Smooth muscle cell (in vitro differentiated cells): ENCODE data around the gene CDC16. TPM values are rescaled to one million over a fixed set of nuclear protein-coding genes. Genes with fewer than 3 reads are reported as not detected.

Experiments used
- DNase-seq: peaks from one replicate; lab custom pipeline; 2025; ENCODE audit not compliant: unreplicated experiment; lab: John Stamatoyannopoulos, UW
- H2AFZ ChIP-seq: fragments of 200-600 bp; sonication (generic); 2 replicates; pipeline ENCODE4 v1.6.0; 2016; ENCODE audit warnings: antibody characterized with exemption, low read depth, mild to moderate bottlenecking
- H3F3A ChIP-seq: fragments of 200-600 bp; sonication (generic); 2 replicates; pipeline ENCODE4 v1.6.0; 2017; ENCODE audit warnings: antibody characterized with exemption, low read depth
- H3K27ac ChIP-seq: fragments of 200-600 bp; sonication (generic); 2 replicates; pipeline ENCODE4 v1.5.1; 2016; ENCODE audit warnings: low read depth, mild to moderate bottlenecking
- H3K27me3 ChIP-seq: fragments of 200-600 bp; sonication (generic); 2 replicates; pipeline ENCODE4 v1.6.1; 2016; ENCODE audit warnings: low read depth, mild to moderate bottlenecking
- H3K36me3 ChIP-seq: fragments of 200-600 bp; sonication (generic); 2 replicates; pipeline ENCODE4 v1.5.1; 2016; ENCODE audit warnings: low read depth
- H3K4me1 ChIP-seq: fragments of 200-600 bp; sonication (generic); 2 replicates; pipeline ENCODE4 v1.5.1; 2016; ENCODE audit warnings: low read depth
- H3K4me2 ChIP-seq: fragments of 200-600 bp; sonication (generic); 2 replicates; pipeline ENCODE4 v1.6.0; 2016; ENCODE audit warnings: mild to moderate bottlenecking
- H3K4me3 ChIP-seq: fragments of 200-600 bp; sonication (generic); 2 replicates; pipeline ENCODE4 v1.5.1; 2016; ENCODE audit warnings: mild to moderate bottlenecking
- H3K79me2 ChIP-seq: fragments of 200-600 bp; sonication (generic); 2 replicates; pipeline ENCODE4 v1.6.0; 2016; ENCODE audit warnings: low read depth, mild to moderate bottlenecking
- H3K9ac ChIP-seq: fragments of 200-600 bp; sonication (generic); 2 replicates; pipeline ENCODE4 v1.6.0; 2016; ENCODE audit warnings: low read depth
- H3K9me3 ChIP-seq: fragments of 200-600 bp; sonication (generic); replicated peaks from 2 replicates; pipeline ENCODE4 v1.5.1; 2016; ENCODE audit warnings: low read depth
- H4K20me1 ChIP-seq: fragments of 200-600 bp; sonication (generic); 2 replicates; pipeline ENCODE4 v1.6.0; 2016; ENCODE audit warnings: low read depth
- CTCF ChIP-seq: fragments of 200-600 bp; sonication (generic); IDR thresholded peaks from 2 replicates; pipeline ENCODE4 v1.5.1; 2017; ENCODE audit warnings: borderline replicate concordance, mild to moderate bottlenecking, antibody characterized with exemption; ENCODE audit not compliant: insufficient read depth, poor library complexity, severe bottlenecking
- WGBS: methylation state at CpG from one replicate; pipeline ENCODE4 v1.1.7; 2016; ENCODE audit warnings: low lambda C conversion rate; 5-methylcytosine and 5-hydroxymethylcytosine counted together
- polyA plus RNA-seq: library from polyadenylated mRNA; unstranded; fragments of >200 nt; fragmentation: Nextera tagmentation; extraction: Ambion mirVana; gene quantifications from 2 replicates; pipeline ENCODE4 v1.2.1, GENCODE V29; 2016
- total RNA-seq: library from RNA; depleted of rRNA; stranded (reverse); fragments of >200 nt; gene quantifications from 2 replicates; pipeline ENCODE4 v1.2.3, GENCODE V29; 2014

CDC16 gene
- total and polyA plus RNA-seq, 2 experiments from 2014 or later = 31.5 to 43.8 TPM

- H3K36me3 ChIP-seq = no peaks in the 10 kb centered on the region
- H3K9me3 ChIP-seq = no peaks in the 10 kb centered on the region
- H3K79me2 ChIP-seq = no peaks in the 10 kb centered on the region
- no peaks in the 10 kb centered on the region for H4K20me1 ChIP-seq
- peaks cover 11% of the 10 kb centered on the region for H3K4me1 ChIP-seq
- no peak overlapping the region for H3K4me3 ChIP-seq
- no peak overlapping the region for H3K4me2 ChIP-seq
- no peak for DNase-seq
- H3K27ac ChIP-seq = no peak overlapping the region
- H3K27me3 ChIP-seq = no peaks in the 10 kb centered on the region
- 89% methylated on average over 11 of the region's 11 CpGs for WGBS
- peaks cover 7% of the 10 kb centered on the region for H3F3A ChIP-seq
- no peak overlapping the region for H2AFZ ChIP-seq
- no peak for TF ChIP-seq CTCF
- H3K9ac ChIP-seq = no peak overlapping the region
These were observed 8.6 kb upstream of the CDC16 start for GRCh38 chr13:114226088-114226487.

DNA sequence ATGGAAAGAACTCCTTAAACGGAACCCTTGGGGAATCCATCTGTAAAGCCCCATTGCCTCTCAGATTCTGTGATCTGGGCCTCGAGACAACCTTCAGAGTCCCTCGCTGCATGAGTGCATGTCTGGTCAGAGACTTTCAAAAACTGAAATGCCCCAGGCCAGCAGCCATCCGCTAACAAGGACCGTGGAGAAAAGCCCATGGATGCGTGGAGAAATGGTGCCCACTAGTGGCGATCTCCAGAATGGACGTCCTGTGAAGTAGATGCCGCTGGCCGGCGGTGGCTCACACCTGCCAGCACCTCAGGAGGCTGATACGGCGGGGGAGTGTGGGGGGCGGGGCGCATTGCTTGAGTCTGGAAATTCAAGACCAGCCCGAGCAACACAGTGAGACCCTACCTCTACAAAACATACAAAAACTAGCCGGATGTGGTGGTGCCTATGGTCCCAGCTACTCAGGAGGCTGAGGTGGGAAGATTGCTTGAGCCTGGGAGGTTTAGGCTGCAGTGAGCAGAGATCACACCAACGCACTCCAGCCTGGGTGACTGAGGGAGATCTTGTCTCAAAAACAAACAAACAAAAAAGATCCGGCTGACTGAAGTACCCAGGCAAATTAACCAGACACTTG, 7.9 kb upstream of the CDC16 start:
- WGBS = 6% methylated on average over 16 of the region's 19 CpGs
- H2AFZ ChIP-seq = no peak overlapping the region
- no peak overlapping the region for H3K27ac ChIP-seq
- H3K9ac ChIP-seq = no peak overlapping the region
- H3K9me3 ChIP-seq = no peaks in the 10 kb centered on the region
- H3K27me3 ChIP-seq = no peaks in the 10 kb centered on the region
- H3K4me2 ChIP-seq = no peak overlapping the region
- no peaks in the 10 kb centered on the region for H3K79me2 ChIP-seq
- no peaks in the 10 kb centered on the region for H3K36me3 ChIP-seq
- peak; percentile 58 for DNase-seq
- peaks cover 7% of the 10 kb centered on the region for H3F3A ChIP-seq
- peak; percentile 96 for TF ChIP-seq CTCF
- H3K4me3 ChIP-seq = no peak overlapping the region
- H3K4me1 ChIP-seq = peaks cover 11% of the 10 kb centered on the region
- no peaks in the 10 kb centered on the region for H4K20me1 ChIP-seq

GRCh38 chr13:114227528-114227927, 7.2 kb upstream of the CDC16 start:
- no peaks in the 10 kb centered on the region for H3K9me3 ChIP-seq
- H3K4me2 ChIP-seq = no peak overlapping the region
- H3K4me3 ChIP-seq = no peak overlapping the region
- 81% methylated on average over 2 of the region's 2 CpGs for WGBS
- no peak for TF ChIP-seq CTCF
- H3F3A ChIP-seq = peaks cover 7% of the 10 kb centered on the region
- H2AFZ ChIP-seq = no peak overlapping the region
- no peak overlapping the region for H3K27ac ChIP-seq
- DNase-seq = no peak
- no peaks in the 10 kb centered on the region for H4K20me1 ChIP-seq
- no peaks in the 10 kb centered on the region for H3K36me3 ChIP-seq
- no peak overlapping the region for H3K9ac ChIP-seq
- peaks cover 11% of the 10 kb centered on the region for H3K4me1 ChIP-seq
- no peaks in the 10 kb centered on the region for H3K27me3 ChIP-seq
- H3K79me2 ChIP-seq = no peaks in the 10 kb centered on the region

DNA sequence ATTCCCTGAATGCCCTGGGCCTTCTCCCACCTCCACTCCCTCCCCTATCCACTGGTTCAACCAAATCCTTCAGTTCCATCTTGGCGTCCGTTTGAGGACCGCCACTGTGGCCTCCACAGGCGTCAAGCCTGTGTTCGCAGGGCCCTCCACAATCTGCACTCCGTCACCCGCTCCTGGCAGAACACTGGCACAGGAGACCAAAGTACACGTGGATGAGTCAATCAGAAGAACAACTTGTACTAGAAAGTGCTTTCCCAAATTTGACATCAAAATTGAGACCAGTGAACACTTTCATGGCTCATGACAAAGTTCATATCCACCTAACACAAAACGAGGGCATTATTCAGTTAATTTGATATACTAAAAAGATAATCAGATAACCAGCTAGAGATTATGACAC, 6.5 kb upstream of the CDC16 start:
- H2AFZ ChIP-seq = no peak overlapping the region
- peaks cover 11% of the 10 kb centered on the region for H3K4me1 ChIP-seq
- H3K4me3 ChIP-seq = no peak overlapping the region
- H3K27ac ChIP-seq = no peak overlapping the region
- no peak for TF ChIP-seq CTCF
- H4K20me1 ChIP-seq = no peaks in the 10 kb centered on the region
- H3K9me3 ChIP-seq = no peaks in the 10 kb centered on the region
- WGBS = 78% methylated on average over 9 of the region's 9 CpGs
- no peak for DNase-seq
- no peak overlapping the region for H3K9ac ChIP-seq
- no peaks in the 10 kb centered on the region for H3K36me3 ChIP-seq
- no peaks in the 10 kb centered on the region for H3K27me3 ChIP-seq
- H3K4me2 ChIP-seq = no peak overlapping the region
- H3F3A ChIP-seq = peaks cover 7% of the 10 kb centered on the region
- H3K79me2 ChIP-seq = no peaks in the 10 kb centered on the region
